Inferior parietal cortex (tissue), 1 donor: Measurements from ENCODE around the gene TMEM255A.
"Not testable (repeated sequence)": the region's sequence is repeated elsewhere in the genome, so short reads cannot be mapped to it uniquely, and the experiment has no call there.

Source experiments
- DNase-seq: peaks from one replicate; pipeline ENCODE4 v3.0.0-alpha.2; 2016; ENCODE audit errors: extremely low spot score

TMEM255A gene

GRCh38 chrX:120310861-120311726, at the start of gene TMEM255A:
Gene TMEM255A, minus strand, starts transcription at chrX:120311461. Its CDS starts 152 bp downstream, at chrX:120311309.
- no peak for DNase-seq

- DNase-seq, result peak; percentile 1
Observed at GRCh38 chrX:120358737-120359456, 47.6 kb upstream of the TMEM255A start.

GRCh38 chrX:120357186-120357585, 45.9 kb upstream of the TMEM255A start:
- no peak for DNase-seq

- DNase-seq, result no peak
Observed at GRCh38 chrX:120356084-120356483, 44.8 kb upstream of the TMEM255A start.

- DNase-seq, result no peak
Observed at GRCh38 chrX:120350450-120351138, 39.3 kb upstream of the TMEM255A start.

GRCh38 chrX:120344566-120344965, 33.3 kb upstream of the TMEM255A start:
- not testable (repeated sequence) for DNase-seq

- DNase-seq, result no peak
Observed at GRCh38 chrX:120336899-120337298, 25.6 kb upstream of the TMEM255A start.

- DNase-seq, result no peak
Observed at GRCh38 chrX:120335289-120335688, 24.0 kb upstream of the TMEM255A start.

GRCh38 chrX:120334603-120335002, 23.3 kb upstream of the TMEM255A start:
- DNase-seq, result no peak

GRCh38 chrX:120334151-120334550, 22.9 kb upstream of the TMEM255A start:
- no peak for DNase-seq

- DNase-seq, result no peak
Observed at GRCh38 chrX:120332394-120332793, 21.1 kb upstream of the TMEM255A start.

GRCh38 chrX:120331116-120331515, 19.9 kb upstream of the TMEM255A start:
- no peak for DNase-seq

- DNase-seq, result no peak
Observed at GRCh38 chrX:120321520-120322281, 10.4 kb upstream of the TMEM255A start.

GRCh38 chrX:120318411-120318810, 7.2 kb upstream of the TMEM255A start:
- DNase-seq, result no peak

- DNase-seq, result no peak
Observed at GRCh38 chrX:120316587-120317283, 5.5 kb upstream of the TMEM255A start.

GRCh38 chrX:120315776-120316175, 4.5 kb upstream of the TMEM255A start:
- no peak for DNase-seq

- DNase-seq, result no peak
Observed at GRCh38 chrX:120311727-120312063, 434 bp upstream of the TMEM255A start.

- no peak for DNase-seq
Observed at GRCh38 chrX:120309873-120310705, 1.2 kb downstream of the TMEM255A start.

GRCh38 chrX:120308959-120309872, 2.0 kb downstream of the TMEM255A start:
- no peak for DNase-seq
